ENCODE data around the gene NCBP1. TPM values are rescaled to one million over a fixed set of nuclear protein-coding genes. Genes with fewer than 3 reads are reported as not detected.

The NCBP1 gene
- polyA plus RNA-seq, 1 of the 3 experiments (the other 2 are of a cell fraction) = 11.3 TPM

DNA sequence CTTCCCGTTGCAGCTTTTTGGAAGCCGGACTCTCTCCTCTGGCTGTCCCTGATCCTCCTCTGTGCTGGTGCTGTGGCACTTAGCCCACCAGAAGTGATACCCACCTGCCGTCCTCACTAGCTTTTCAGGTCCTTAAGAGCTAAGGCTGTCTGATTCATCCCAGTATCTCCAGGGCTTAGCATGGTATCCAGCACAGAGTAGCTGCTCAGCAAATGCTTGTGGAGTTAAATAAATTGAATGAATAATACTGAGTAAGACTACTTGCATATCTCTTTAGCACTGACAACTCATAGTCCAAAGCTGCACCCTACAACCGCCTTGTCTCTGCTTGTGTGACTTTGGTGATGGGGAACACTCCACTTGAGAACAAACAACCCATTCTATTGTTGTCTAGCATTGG lies 71.2 kb downstream of the NCBP1 start (continued):
- TF ChIP-seq, protein P1, sequence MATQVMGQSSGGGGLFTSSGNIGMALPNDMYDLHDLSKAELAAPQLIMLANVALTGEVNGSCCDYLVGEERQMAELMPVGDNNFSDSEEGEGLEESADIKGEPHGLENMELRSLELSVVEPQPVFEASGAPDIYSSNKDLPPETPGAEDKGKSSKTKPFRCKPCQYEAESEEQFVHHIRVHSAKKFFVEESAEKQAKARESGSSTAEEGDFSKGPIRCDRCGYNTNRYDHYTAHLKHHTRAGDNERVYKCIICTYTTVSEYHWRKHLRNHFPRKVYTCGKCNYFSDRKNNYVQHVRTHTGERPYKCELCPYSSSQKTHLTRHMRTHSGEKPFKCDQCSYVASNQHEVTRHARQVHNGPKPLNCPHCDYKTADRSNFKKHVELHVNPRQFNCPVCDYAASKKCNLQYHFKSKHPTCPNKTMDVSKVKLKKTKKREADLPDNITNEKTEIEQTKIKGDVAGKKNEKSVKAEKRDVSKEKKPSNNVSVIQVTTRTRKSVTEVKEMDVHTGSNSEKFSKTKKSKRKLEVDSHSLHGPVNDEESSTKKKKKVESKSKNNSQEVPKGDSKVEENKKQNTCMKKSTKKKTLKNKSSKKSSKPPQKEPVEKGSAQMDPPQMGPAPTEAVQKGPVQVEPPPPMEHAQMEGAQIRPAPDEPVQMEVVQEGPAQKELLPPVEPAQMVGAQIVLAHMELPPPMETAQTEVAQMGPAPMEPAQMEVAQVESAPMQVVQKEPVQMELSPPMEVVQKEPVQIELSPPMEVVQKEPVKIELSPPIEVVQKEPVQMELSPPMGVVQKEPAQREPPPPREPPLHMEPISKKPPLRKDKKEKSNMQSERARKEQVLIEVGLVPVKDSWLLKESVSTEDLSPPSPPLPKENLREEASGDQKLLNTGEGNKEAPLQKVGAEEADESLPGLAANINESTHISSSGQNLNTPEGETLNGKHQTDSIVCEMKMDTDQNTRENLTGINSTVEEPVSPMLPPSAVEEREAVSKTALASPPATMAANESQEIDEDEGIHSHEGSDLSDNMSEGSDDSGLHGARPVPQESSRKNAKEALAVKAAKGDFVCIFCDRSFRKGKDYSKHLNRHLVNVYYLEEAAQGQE (IDR thresholded peaks at IDR 0.05; ENCODE audit: low read depth, low read length) = no peak
- TF ChIP-seq CHD2 (IDR thresholded peaks at IDR 0.05; ENCODE audit: low read length, partially characterized antibody) = no peak
- TF ChIP-seq, protein P2, sequence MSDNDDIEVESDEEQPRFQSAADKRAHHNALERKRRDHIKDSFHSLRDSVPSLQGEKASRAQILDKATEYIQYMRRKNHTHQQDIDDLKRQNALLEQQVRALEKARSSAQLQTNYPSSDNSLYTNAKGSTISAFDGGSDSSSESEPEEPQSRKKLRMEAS (IDR thresholded peaks at IDR 0.05; ENCODE audit: low read depth) = no peak
- no peak for TF ChIP-seq RFX5 (IDR thresholded peaks at IDR 0.05; ENCODE audit: low read length)
- TF ChIP-seq, protein P3, sequence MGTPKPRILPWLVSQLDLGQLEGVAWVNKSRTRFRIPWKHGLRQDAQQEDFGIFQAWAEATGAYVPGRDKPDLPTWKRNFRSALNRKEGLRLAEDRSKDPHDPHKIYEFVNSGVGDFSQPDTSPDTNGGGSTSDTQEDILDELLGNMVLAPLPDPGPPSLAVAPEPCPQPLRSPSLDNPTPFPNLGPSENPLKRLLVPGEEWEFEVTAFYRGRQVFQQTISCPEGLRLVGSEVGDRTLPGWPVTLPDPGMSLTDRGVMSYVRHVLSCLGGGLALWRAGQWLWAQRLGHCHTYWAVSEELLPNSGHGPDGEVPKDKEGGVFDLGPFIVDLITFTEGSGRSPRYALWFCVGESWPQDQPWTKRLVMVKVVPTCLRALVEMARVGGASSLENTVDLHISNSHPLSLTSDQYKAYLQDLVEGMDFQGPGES (IDR thresholded peaks at IDR 0.05; ENCODE audit: low read depth, low read length) = no peak
- TF ChIP-seq, protein P4, sequence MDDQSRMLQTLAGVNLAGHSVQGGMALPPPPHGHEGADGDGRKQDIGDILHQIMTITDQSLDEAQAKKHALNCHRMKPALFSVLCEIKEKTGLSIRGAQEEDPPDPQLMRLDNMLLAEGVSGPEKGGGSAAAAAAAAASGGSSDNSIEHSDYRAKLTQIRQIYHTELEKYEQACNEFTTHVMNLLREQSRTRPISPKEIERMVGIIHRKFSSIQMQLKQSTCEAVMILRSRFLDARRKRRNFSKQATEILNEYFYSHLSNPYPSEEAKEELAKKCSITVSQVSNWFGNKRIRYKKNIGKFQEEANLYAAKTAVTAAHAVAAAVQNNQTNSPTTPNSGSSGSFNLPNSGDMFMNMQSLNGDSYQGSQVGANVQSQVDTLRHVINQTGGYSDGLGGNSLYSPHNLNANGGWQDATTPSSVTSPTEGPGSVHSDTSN (IDR thresholded peaks at IDR 0.05) = no peak

DNA sequence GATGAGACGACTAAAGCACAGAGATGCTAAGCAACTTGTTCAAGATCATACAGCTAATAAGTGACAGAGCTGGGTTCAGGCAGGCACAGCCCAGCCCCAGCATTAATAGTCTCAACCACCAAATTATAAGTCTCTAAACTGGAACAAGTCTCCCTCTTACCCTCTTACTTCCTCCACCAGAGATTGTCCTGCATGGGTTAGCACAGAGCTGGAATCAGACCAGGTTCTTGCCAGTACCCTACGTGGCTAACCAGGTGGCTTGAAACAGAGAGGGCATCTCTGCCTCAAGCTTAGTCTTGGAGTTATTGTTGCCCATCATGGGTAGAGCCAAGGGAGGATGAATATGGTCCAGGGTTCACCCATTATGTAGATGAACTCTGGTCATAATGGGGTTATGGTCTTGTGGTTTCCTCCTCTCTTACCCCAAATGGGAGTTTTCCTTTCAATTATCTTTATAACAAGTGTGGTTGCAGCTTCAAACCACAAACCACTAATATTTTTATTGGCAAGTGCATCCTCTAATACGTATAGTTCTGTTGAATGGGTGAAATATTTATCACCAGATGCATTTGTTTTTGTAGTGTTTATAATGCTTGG lies 71.8 kb downstream of the NCBP1 start:
- Histone ChIP-seq H3K27me3 (ENCODE audit: insufficient read depth) (no peaks in the 10 kb centered on the region), H3K36me3 (replicated peaks in 1 of 2; ENCODE audit: control insufficient read depth in 1 of 2, insufficient read depth in 2 of 2, low read length in 1 of 2) (no peaks in the 10 kb centered on the region), H3K4me1 (ENCODE audit: control insufficient read depth in 1 of 2, insufficient read depth in 2 of 2, low read depth in 1 of 2, low read length in 1 of 2) (peaks cover 7 to 11% of the 10 kb centered on the region in 2 experiments; a peak in 1 of 4 replicates), H3K9ac (no peak overlapping the region), H3K9me3 (no peaks in the 10 kb centered on the region), H3K27ac (ENCODE audit: low read depth in 2 of 2, low read length in 1 of 2) (no peak overlapping the region), H4K20me1 (ENCODE audit: insufficient read depth) (no peaks in the 10 kb centered on the region), H3K9me2 (no peaks in the 10 kb centered on the region), H3K79me2 (ENCODE audit: insufficient read depth) (no peaks in the 10 kb centered on the region), H2AFZ (ENCODE audit: low read depth) (no peak overlapping the region), H3K4me2 (no peak overlapping the region), H3K4me3 (ENCODE audit: low read depth in 2 of 2, low read length in 1 of 2) (no peak overlapping the region), H3F3A (replicated peaks; ENCODE audit: insufficient read depth) (peaks cover 18% of the 10 kb centered on the region)
- no peak for DNase-seq
- POLR2A ChIA-PET = no interaction called here
- 51% methylated on average over 3 of the region's 3 CpGs for WGBS (ENCODE audit: low lambda C conversion rate)
- CTCF ChIA-PET = interaction anchor here (3.2 kb wide), 1 partner anchor 196 kb away, joined by 19 read pairs; no protein-coding TSS in a partner anchor
- TF ChIP-seq MEF2A (IDR thresholded peaks at IDR 0.05; ENCODE audit: borderline replicate concordance, low read depth) = no peak
- TF ChIP-seq, protein P5, sequence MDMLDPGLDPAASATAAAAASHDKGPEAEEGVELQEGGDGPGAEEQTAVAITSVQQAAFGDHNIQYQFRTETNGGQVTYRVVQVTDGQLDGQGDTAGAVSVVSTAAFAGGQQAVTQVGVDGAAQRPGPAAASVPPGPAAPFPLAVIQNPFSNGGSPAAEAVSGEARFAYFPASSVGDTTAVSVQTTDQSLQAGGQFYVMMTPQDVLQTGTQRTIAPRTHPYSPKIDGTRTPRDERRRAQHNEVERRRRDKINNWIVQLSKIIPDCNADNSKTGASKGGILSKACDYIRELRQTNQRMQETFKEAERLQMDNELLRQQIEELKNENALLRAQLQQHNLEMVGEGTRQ (IDR thresholded peaks at IDR 0.05; ENCODE audit: borderline replicate concordance, low read depth, low read length) = no peak
- TF ChIP-seq, protein P6, sequence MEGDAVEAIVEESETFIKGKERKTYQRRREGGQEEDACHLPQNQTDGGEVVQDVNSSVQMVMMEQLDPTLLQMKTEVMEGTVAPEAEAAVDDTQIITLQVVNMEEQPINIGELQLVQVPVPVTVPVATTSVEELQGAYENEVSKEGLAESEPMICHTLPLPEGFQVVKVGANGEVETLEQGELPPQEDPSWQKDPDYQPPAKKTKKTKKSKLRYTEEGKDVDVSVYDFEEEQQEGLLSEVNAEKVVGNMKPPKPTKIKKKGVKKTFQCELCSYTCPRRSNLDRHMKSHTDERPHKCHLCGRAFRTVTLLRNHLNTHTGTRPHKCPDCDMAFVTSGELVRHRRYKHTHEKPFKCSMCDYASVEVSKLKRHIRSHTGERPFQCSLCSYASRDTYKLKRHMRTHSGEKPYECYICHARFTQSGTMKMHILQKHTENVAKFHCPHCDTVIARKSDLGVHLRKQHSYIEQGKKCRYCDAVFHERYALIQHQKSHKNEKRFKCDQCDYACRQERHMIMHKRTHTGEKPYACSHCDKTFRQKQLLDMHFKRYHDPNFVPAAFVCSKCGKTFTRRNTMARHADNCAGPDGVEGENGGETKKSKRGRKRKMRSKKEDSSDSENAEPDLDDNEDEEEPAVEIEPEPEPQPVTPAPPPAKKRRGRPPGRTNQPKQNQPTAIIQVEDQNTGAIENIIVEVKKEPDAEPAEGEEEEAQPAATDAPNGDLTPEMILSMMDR (IDR thresholded peaks at IDR 0.05) = no peak
- TF ChIP-seq, protein P1 (IDR thresholded peaks at IDR 0.05; ENCODE audit: low read depth, low read length) = no peak
- TF ChIP-seq FOSL2 (IDR thresholded peaks at IDR 0.05; ENCODE audit: borderline replicate concordance, low read depth) = no peak
- no peak for TF ChIP-seq CHD2 (IDR thresholded peaks at IDR 0.05; ENCODE audit: low read length, partially characterized antibody)
- TF ChIP-seq, protein P7, sequence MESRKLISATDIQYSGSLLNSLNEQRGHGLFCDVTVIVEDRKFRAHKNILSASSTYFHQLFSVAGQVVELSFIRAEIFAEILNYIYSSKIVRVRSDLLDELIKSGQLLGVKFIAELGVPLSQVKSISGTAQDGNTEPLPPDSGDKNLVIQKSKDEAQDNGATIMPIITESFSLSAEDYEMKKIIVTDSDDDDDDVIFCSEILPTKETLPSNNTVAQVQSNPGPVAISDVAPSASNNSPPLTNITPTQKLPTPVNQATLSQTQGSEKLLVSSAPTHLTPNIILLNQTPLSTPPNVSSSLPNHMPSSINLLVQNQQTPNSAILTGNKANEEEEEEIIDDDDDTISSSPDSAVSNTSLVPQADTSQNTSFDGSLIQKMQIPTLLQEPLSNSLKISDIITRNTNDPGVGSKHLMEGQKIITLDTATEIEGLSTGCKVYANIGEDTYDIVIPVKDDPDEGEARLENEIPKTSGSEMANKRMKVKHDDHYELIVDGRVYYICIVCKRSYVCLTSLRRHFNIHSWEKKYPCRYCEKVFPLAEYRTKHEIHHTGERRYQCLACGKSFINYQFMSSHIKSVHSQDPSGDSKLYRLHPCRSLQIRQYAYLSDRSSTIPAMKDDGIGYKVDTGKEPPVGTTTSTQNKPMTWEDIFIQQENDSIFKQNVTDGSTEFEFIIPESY (IDR thresholded peaks at IDR 0.05; ENCODE audit: borderline replicate concordance, low read depth) = no peak
- no peak for TF ChIP-seq TCF12 (IDR thresholded peaks at IDR 0.05)

Data from SK-N-SH (cell line).